ENCODE results near the gene SHANK1.
"Not testable (repeated sequence)": the region's sequence is repeated elsewhere in the genome, so short reads cannot be mapped to it uniquely, and the experiment has no call there.

Gene SHANK1

DNA sequence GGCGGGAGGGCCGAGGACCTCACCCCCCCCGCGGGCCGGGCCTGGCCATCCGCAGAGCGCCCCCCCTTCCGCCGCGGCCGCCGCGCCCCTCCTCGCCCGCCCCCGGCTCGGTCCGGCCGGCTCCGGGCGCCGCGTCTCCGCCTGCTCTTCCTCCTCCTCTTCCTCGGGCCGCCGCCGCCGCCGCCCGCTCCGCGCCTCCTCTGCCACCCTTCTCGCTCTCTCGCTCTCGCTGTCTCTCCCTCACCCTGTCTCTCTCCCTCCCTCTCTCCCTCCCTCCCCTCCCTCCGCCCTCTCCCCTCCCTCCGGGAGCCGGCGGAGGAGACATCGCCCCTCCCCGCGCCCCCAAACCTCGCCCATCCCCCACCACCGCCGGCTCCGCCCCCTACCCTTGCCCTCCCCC lies at the start of gene SHANK1:
Gene SHANK1, minus strand, starts transcription at position 237 of the 400 bp plus-strand sequence. CDS start 2,883 bp downstream, outside the sequence.
- no peaks in the 10 kb centered on the region for H3K4me1 ChIP-seq (ENCODE audit: insufficient read depth, low read length)
- peaks cover 6 to 50% of the 10 kb centered on the region in 2 donors for H3K27me3 ChIP-seq (ENCODE audit: control insufficient read depth in 1 of 2, insufficient read depth in 2 of 2, low read length in 2 of 2)
- H3K36me3 ChIP-seq (ENCODE audit: insufficient read depth, low read length), result no peaks in the 10 kb centered on the region
- no peak within 1 kb of the TSS for H3K4me3 ChIP-seq (ENCODE audit: low read depth in 1 of 2, low read length in 2 of 2)
- no peak within 1 kb of the TSS for H3K27ac ChIP-seq (ENCODE audit: low read depth, low read length)
- H3K9ac ChIP-seq (ENCODE audit: low read length), result no peak within 1 kb of the TSS
- no peaks in the 10 kb centered on the region for H3K9me3 ChIP-seq (ENCODE audit: low read length)

DNA sequence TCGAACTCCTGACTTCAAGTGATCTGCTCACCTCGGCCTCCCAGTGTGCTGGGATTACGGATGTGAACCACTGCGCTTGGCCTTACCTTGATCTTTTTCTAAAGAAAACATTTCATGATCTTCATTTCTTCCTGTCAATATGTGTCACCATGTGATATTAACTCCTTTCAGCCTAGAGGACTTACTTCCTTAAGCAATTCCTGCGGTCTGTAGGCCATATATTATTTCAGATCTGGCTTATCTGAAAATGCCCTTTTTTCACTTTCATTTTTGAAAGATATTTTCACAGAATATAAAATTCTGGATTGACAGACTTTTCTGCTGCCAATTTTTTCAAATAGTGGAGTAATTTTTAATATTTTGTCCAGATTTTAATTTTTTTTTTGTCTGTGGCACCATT lies 48.7 kb upstream of the SHANK1 start:
- Histone ChIP-seq H3K36me3 (ENCODE audit: insufficient read depth, low read length) (no peaks in the 10 kb centered on the region), H3K27ac (ENCODE audit: low read depth, low read length) (no peak overlapping the region), H3K9ac (ENCODE audit: low read length) (no peak overlapping the region), H3K9me3 (ENCODE audit: low read length) (peaks cover 4% of the 10 kb centered on the region), H3K4me1 (ENCODE audit: insufficient read depth, low read length) (no peaks in the 10 kb centered on the region), H3K27me3 (ENCODE audit: control insufficient read depth in 1 of 2, insufficient read depth in 2 of 2, low read length in 2 of 2) (peaks cover 0 to 7% of the 10 kb centered on the region in 2 donors), H3K4me3 (ENCODE audit: low read depth in 1 of 2, low read length in 2 of 2) (no peak overlapping the region)

DNA sequence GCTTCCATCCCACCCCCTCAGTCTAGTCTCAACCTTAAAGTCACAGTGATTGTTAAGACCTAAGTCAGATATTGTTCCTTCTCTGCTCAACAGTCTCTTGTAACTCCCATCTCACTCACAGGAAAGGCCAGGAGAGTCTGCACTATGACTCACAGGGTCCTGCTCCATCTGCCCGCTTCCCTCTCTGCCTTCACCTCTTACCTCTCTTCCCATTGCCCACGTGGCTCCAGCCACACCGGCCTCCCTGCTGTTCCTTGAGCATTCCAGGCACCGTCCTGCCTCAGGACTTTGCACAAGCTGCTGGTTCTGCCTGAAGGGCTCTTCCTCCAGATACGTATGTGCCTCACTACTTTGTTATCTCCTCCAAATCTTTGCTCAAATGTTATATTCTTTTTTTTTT lies 47.7 kb upstream of the SHANK1 start:
- not testable (repeated sequence) for H3K36me3 ChIP-seq (ENCODE audit: insufficient read depth, low read length); H3K27ac ChIP-seq (ENCODE audit: low read depth, low read length); H3K9me3 ChIP-seq (ENCODE audit: low read length); H3K9ac ChIP-seq (ENCODE audit: low read length); H3K27me3 ChIP-seq (ENCODE audit: control insufficient read depth in 1 of 2, insufficient read depth in 2 of 2, low read length in 2 of 2); H3K4me1 ChIP-seq (ENCODE audit: insufficient read depth, low read length); H3K4me3 ChIP-seq (ENCODE audit: low read depth in 1 of 2, low read length in 2 of 2)

DNA sequence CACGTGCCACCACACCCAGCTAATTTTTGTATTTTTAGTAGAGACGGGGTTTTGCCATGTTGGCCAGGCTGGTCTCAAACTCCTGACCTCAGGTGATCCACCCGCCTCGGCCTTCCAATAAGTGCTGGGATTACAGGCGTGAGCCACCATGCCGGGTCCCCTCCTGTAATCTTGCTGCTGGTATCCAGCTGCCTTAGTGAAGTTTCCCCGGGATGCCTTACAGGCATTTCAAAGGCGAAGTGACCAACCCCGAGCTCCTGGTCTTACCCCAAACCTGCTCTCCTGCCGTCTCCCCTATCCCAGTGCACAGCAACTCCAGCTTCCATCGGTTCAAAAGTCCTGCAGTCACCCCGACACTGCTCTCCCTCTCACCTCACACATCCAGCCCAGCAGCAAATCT lies 47.1 kb upstream of the SHANK1 start:
- H3K27ac ChIP-seq (ENCODE audit: low read depth, low read length); H3K9ac ChIP-seq (ENCODE audit: low read length); H3K4me3 ChIP-seq (ENCODE audit: low read depth in 1 of 2, low read length in 2 of 2); H3K9me3 ChIP-seq (ENCODE audit: low read length); H3K4me1 ChIP-seq (ENCODE audit: insufficient read depth, low read length); H3K36me3 ChIP-seq (ENCODE audit: insufficient read depth, low read length); H3K27me3 ChIP-seq (ENCODE audit: control insufficient read depth in 1 of 2, insufficient read depth in 2 of 2, low read length in 2 of 2): not testable (repeated sequence)

DNA sequence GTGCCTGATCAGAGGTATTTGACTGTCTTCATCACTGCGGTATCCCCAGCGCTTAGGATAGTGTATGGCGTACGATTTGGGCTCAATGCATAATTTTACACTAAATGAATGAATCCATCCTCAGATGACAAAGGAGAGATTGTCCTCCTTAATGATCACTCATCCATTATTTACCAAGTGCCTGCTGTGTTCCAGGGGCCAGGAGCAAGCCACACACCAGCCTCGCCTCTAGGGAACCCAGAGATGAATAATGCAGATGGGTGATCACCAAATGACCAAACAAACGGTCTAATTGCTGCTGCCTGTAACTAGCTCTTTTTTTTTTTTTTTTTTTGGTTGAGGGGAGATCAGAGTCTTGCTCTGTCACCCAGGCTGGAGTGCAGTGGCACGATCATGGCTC lies 44.8 kb upstream of the SHANK1 start:
- no peak overlapping the region for H3K4me3 ChIP-seq (ENCODE audit: low read depth in 1 of 2, low read length in 2 of 2)
- H3K9me3 ChIP-seq (ENCODE audit: low read length), result no peaks in the 10 kb centered on the region
- H3K27ac ChIP-seq (ENCODE audit: low read depth, low read length), result no peak overlapping the region
- no peaks in the 10 kb centered on the region for H3K27me3 ChIP-seq (ENCODE audit: control insufficient read depth in 1 of 2, insufficient read depth in 2 of 2, low read length in 2 of 2)
- no peaks in the 10 kb centered on the region for H3K4me1 ChIP-seq (ENCODE audit: insufficient read depth, low read length)
- H3K36me3 ChIP-seq (ENCODE audit: insufficient read depth, low read length), result no peaks in the 10 kb centered on the region
- no peak overlapping the region for H3K9ac ChIP-seq (ENCODE audit: low read length)

DNA sequence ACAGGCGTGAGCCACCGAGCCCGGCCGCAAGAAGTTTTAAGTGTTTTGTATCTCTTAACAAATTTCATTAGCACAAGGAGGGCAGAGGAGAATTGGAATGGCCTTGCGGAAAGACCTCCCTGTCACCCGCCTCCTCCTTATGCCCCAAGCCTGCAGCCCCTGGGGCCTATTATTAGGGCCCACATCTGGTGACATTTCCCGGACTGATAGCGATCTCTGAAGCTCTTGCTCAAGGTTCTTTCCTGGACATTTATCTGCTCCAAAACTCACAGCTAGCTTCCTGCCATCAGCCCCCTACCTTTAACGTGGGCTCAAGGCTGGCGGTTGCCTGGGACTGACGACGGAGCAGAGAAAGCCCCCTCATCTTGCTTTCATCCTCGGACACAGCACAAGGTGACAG lies 43.9 kb upstream of the SHANK1 start:
- H3K27ac ChIP-seq (ENCODE audit: low read depth, low read length), result not testable (repeated sequence)

DNA sequence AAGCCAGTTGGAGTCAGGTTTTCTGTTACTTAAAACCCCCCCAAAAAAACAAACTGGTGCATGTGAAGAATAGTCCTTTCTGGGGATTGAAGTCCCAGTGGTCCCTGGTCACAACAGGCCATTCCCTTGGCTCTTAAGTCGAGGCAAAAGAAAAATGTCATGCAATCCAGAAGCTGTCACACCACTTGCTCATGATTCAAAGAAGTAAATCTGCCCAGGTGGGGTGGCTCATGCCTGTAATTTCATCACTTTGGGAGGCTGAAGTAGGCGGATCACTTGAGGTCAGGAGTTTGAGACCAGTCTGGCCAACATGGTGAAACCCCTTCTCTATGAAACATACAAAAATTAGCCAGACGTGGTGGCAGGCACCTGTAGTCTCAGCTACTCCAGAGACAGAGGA lies 41.9 kb upstream of the SHANK1 start:
- H3K36me3 ChIP-seq (ENCODE audit: insufficient read depth, low read length); H3K27ac ChIP-seq (ENCODE audit: low read depth, low read length); H3K27me3 ChIP-seq (ENCODE audit: control insufficient read depth in 1 of 2, insufficient read depth in 2 of 2, low read length in 2 of 2); H3K9me3 ChIP-seq (ENCODE audit: low read length); H3K4me1 ChIP-seq (ENCODE audit: insufficient read depth, low read length); H3K4me3 ChIP-seq (ENCODE audit: low read depth in 1 of 2, low read length in 2 of 2); H3K9ac ChIP-seq (ENCODE audit: low read length): not testable (repeated sequence)

More for the DNA sequence above, 43.9 kb upstream of the SHANK1 start:
- H3K27me3 ChIP-seq (ENCODE audit: control insufficient read depth in 1 of 2, insufficient read depth in 2 of 2, low read length in 2 of 2); H3K4me1 ChIP-seq (ENCODE audit: insufficient read depth, low read length); H3K9ac ChIP-seq (ENCODE audit: low read length); H3K9me3 ChIP-seq (ENCODE audit: low read length); H3K4me3 ChIP-seq (ENCODE audit: low read depth in 1 of 2, low read length in 2 of 2); H3K36me3 ChIP-seq (ENCODE audit: insufficient read depth, low read length): not testable (repeated sequence)

DNA sequence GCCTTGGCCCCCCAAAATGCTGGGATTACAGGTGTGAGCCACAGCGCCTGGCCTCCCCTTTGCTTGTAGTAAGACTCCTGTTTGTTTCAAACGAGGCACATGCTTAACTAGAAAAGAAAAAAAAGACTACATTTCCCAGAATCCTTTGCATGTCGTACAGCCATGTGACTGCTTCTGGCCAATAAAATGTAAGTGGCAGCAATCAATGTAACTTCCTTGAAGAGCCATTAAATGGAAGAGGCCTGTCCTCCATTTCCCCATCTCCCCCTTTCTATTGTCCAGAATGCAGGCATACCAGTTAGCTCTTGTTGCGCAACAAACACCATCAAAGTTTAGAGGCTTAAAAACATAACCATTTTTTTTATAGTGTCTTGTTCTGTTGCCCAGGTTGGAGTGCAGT lies 40.3 kb upstream of the SHANK1 start:
- Histone ChIP-seq H3K27me3 (ENCODE audit: control insufficient read depth in 1 of 2, insufficient read depth in 2 of 2, low read length in 2 of 2) (no peaks in the 10 kb centered on the region), H3K4me3 (ENCODE audit: low read depth in 1 of 2, low read length in 2 of 2) (no peak overlapping the region), H3K27ac (ENCODE audit: low read depth, low read length) (no peak overlapping the region), H3K9me3 (ENCODE audit: low read length) (no peaks in the 10 kb centered on the region), H3K4me1 (ENCODE audit: insufficient read depth, low read length) (no peaks in the 10 kb centered on the region), H3K36me3 (ENCODE audit: insufficient read depth, low read length) (no peaks in the 10 kb centered on the region), H3K9ac (ENCODE audit: low read length) (no peak overlapping the region)

DNA sequence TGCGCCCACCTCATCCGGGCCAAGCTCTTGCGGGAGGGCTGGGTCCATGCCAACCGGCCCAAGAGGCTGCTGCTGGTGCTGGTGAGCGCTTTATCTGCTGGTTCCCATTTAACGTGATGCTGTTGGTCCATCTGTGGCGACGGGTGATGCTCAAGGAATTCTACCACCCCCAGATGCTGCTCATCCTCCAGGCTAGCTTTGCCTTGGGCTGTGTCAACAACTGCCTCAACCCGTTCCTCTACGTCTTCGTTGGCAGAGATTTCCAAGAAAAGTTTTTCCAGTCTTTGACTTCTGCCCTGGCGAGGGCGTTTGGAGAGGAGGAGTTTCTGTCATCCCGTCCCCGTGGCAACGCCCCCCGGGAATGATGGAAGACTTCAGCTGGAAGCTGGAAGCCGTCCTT lies 39.5 kb upstream of the SHANK1 start:
- not testable (repeated sequence) for H3K27me3 ChIP-seq (ENCODE audit: control insufficient read depth in 1 of 2, insufficient read depth in 2 of 2, low read length in 2 of 2); H3K4me1 ChIP-seq (ENCODE audit: insufficient read depth, low read length); H3K9me3 ChIP-seq (ENCODE audit: low read length); H3K27ac ChIP-seq (ENCODE audit: low read depth, low read length); H3K36me3 ChIP-seq (ENCODE audit: insufficient read depth, low read length); H3K9ac ChIP-seq (ENCODE audit: low read length); H3K4me3 ChIP-seq (ENCODE audit: low read depth in 1 of 2, low read length in 2 of 2)

DNA sequence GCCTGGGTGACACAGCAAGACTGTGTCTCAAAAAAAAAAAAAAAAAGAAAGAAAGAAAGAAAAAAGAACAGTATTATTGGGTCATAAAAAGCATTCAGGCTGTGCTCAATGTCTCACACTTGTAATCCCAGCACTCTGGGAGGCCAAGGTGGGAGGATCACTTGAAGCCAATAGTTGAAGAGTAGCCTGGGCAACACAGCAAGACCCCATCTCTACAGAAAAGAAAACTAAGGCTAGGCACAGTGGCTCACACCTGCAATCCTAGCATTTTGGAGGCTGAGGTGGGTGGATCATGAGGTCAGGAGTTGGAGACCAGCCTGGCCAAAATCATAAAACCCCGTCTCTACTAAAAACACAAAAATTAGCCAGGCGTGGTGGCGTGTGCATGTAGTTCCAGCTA lies 38.0 kb upstream of the SHANK1 start:
- not testable (repeated sequence) for H3K9me3 ChIP-seq (ENCODE audit: low read length); H3K4me3 ChIP-seq (ENCODE audit: low read depth in 1 of 2, low read length in 2 of 2); H3K27ac ChIP-seq (ENCODE audit: low read depth, low read length); H3K4me1 ChIP-seq (ENCODE audit: insufficient read depth, low read length); H3K27me3 ChIP-seq (ENCODE audit: control insufficient read depth in 1 of 2, insufficient read depth in 2 of 2, low read length in 2 of 2); H3K9ac ChIP-seq (ENCODE audit: low read length); H3K36me3 ChIP-seq (ENCODE audit: insufficient read depth, low read length)

DNA sequence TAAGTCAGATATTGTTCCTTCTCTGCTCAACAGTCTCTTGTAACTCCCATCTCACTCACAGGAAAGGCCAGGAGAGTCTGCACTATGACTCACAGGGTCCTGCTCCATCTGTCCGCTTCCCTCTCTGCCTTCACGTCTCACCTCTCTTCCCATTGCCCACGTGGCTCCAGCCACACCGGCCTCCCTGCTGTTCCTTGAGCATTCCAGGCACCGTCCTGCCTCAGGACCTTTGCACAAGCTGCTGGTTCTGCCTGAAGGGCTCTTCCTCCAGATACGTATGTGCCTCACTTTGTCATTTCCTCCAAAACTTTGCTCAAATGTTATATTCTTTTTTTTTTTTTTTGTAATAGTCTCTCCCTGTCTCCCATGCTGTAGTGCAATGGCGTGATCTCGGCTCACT lies 36.6 kb upstream of the SHANK1 start:
- not testable (repeated sequence) for H3K9ac ChIP-seq (ENCODE audit: low read length); H3K4me3 ChIP-seq (ENCODE audit: low read depth in 1 of 2, low read length in 2 of 2); H3K9me3 ChIP-seq (ENCODE audit: low read length); H3K27ac ChIP-seq (ENCODE audit: low read depth, low read length); H3K4me1 ChIP-seq (ENCODE audit: insufficient read depth, low read length); H3K36me3 ChIP-seq (ENCODE audit: insufficient read depth, low read length); H3K27me3 ChIP-seq (ENCODE audit: control insufficient read depth in 1 of 2, insufficient read depth in 2 of 2, low read length in 2 of 2)

DNA sequence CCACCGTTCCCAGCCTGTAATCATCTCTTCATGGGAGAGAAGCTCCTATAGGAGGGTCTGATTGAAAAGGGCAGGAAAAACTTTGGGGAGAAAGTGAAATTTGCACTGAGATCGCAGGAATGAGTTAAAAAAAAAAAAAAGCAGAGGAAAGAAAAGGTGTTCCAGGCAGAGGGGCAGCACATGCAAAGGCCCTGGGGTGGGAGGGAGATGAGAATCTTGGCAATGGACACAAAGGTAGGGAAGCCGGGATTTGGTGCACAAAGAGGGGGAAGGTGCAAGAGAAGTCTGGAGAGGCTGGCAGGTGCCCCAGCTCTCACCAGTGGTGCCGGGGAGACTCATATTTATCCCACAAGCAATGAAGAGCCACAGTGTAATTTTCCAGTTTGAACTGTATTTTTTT lies 34.3 kb upstream of the SHANK1 start:
- Histone ChIP-seq H3K9ac (ENCODE audit: low read length) (no peak overlapping the region), H3K4me3 (ENCODE audit: low read depth in 1 of 2, low read length in 2 of 2) (no peak overlapping the region), H3K9me3 (ENCODE audit: low read length) (no peaks in the 10 kb centered on the region), H3K27me3 (ENCODE audit: control insufficient read depth in 1 of 2, insufficient read depth in 2 of 2, low read length in 2 of 2) (no peaks in the 10 kb centered on the region), H3K4me1 (ENCODE audit: insufficient read depth, low read length) (no peaks in the 10 kb centered on the region), H3K36me3 (ENCODE audit: insufficient read depth, low read length) (no peaks in the 10 kb centered on the region), H3K27ac (ENCODE audit: low read depth, low read length) (no peak overlapping the region)

DNA sequence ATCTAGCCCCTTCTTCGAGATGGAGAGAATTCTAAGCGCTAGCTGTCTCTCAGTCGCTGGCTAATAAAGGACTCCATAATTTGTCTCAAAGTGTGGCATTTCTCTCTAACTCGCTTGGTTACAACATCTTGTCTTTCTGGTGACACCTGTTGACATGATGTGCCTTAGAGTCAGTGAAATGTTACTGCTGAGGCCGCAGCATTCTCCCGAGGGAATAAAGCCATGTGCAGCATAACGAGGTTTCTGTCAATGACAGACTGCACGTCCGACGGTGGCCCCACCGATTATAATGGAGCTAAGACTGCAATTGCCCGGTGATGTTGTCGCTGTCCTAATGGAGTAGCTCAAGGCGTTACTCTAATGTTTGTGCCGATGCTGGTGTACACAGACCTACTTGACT lies 30.4 kb upstream of the SHANK1 start:
- H3K27me3 ChIP-seq (ENCODE audit: control insufficient read depth in 1 of 2, insufficient read depth in 2 of 2, low read length in 2 of 2), result no peaks in the 10 kb centered on the region
- no peak overlapping the region for H3K4me3 ChIP-seq (ENCODE audit: low read depth in 1 of 2, low read length in 2 of 2)
- no peak overlapping the region for H3K27ac ChIP-seq (ENCODE audit: low read depth, low read length)
- no peaks in the 10 kb centered on the region for H3K4me1 ChIP-seq (ENCODE audit: insufficient read depth, low read length)
- no peaks in the 10 kb centered on the region for H3K9me3 ChIP-seq (ENCODE audit: low read length)
- H3K36me3 ChIP-seq (ENCODE audit: insufficient read depth, low read length), result no peaks in the 10 kb centered on the region
- H3K9ac ChIP-seq (ENCODE audit: low read length), result no peak overlapping the region
